Stimulated activated CD4-positive, alpha-beta T cell treated with anti-CD3 and anti-CD28 coated beads, Interleukin-12 subunit alpha, Interleukin-12 subunit beta, amount 100 ng/mL, for 24 hours (primary cell): ENCODE data around the gene CCDC89.

Experiments used
- DNase-seq, 2 experiments: peaks; one replicate each; pipeline ENCODE4 v3.0.0-alpha.2; 2020; ENCODE audit warnings: low read depth in 2 of 2

The CCDC89 gene

GRCh38 chr11:85652786-85653447 is 33.1 kb downstream of the CCDC89 start:
- DNase-seq = no peak

- no peak for DNase-seq
Measured at GRCh38 chr11:85651118-85651517, 34.9 kb downstream of the CCDC89 start.

- peak; percentile 84 to 89 for DNase-seq
Measured at GRCh38 chr11:85647604-85648299, 38.2 kb downstream of the CCDC89 start, which contains the start of gene TMEM126A. TSS of gene TMEM126A (plus strand) at chr11:85647967. CDS start at chr11:85650256, 2,289 bp downstream.

- DNase-seq = no peak
Measured at GRCh38 chr11:85647078-85647477, 38.9 kb downstream of the CCDC89 start.

- no peak for DNase-seq
Measured at GRCh38 chr11:85643191-85643614, 42.8 kb downstream of the CCDC89 start.

GRCh38 chr11:85634747-85635146 is 51.2 kb downstream of the CCDC89 start:
- no peak for DNase-seq
